B cell (primary cell): ENCODE results near the gene NPAS2. TPM values are rescaled to one million over a fixed set of nuclear protein-coding genes. Genes with fewer than 3 reads are reported as not detected.

Experiments used
- ATAC-seq: fragments of 200-7000 bp; cut with Tn5 transposase; one replicate; pipeline ENCODE4 v1.10.0; 2021; ENCODE audit warnings: low read depth, mild to moderate bottlenecking, moderate number of reproducible peaks, moderate library complexity
- CTCF ChIA-PET: fragments of 350-600 bp; sonication (Branson Sonifier 250); formaldehyde crosslinking; loops from one replicate; lab custom pipeline; 2021; ENCODE audit warnings: antibody characterized with exemption, inconsistent platforms; lab: Charles Lee
- POLR2A ChIA-PET: fragments of 350-600 bp; sonication (Branson Sonifier 250); formaldehyde crosslinking; loops from one replicate; lab custom pipeline; 2021; ENCODE audit warnings: antibody characterized with exemption; lab: Charles Lee
- DNase-seq: peaks from one replicate; pipeline ENCODE4 v3.0.0; 2013
- H2AFZ ChIP-seq: 2 replicates; pipeline ENCODE4 v1.6.1; 2012; ENCODE audit warnings: mild to moderate bottlenecking, low read depth, low read length; ENCODE audit not compliant: insufficient read depth, poor library complexity, severe bottlenecking
- H3K27ac ChIP-seq, 2 donors: 1 replicate in 1 of 2; 2 replicates in 1 of 2; pipeline ENCODE4 v1.5.1; 2012 to 2013; ENCODE audit warnings: low read length in 2 of 2, mild to moderate bottlenecking in 2 of 2, moderate library complexity in 1 of 2
- H3K27me3 ChIP-seq, 4 experiments: fragments of 200-600 bp in 1 of 4; sonication (generic) in 1 of 4; replicated peaks in 1 of 4; 1 replicate in 2 of 4; 2 replicates in 2 of 4; pipeline versions ENCODE4 v1.6.1 to v1.7.0; 2013 to 2016; ENCODE audit warnings: low read length in 3 of 4, mild to moderate bottlenecking in 2 of 4, mixed read lengths in 1 of 4, moderate library complexity in 1 of 4; ENCODE audit not compliant: insufficient read depth in 4 of 4, control insufficient read depth in 3 of 4; ENCODE audit errors: control extremely low read depth in 1 of 4
- H3K36me3 ChIP-seq, 2 experiments: replicated peaks in 1 of 2; 1 replicate in 1 of 2; 2 replicates in 1 of 2; pipeline versions ENCODE4 v1.6.1 to v1.7.1; 2013; ENCODE audit warnings: low read length in 1 of 2; ENCODE audit not compliant: insufficient read depth in 2 of 2, control insufficient read depth in 1 of 2; ENCODE audit errors: control extremely low read depth in 1 of 2, extremely low read depth in 1 of 2
- H3K4me1 ChIP-seq, 2 donors: fragments of 200-600 bp in 1 of 2; sonication (generic) in 1 of 2; 1 replicate in 1 of 2; 2 replicates in 1 of 2; pipeline versions ENCODE4 v1.5.1 to v1.6.1; 2013 to 2017; ENCODE audit warnings: low read length in 2 of 2; ENCODE audit not compliant: control insufficient read depth in 2 of 2, insufficient read depth in 2 of 2
- H3K4me2 ChIP-seq: replicated peaks from 2 replicates; pipeline ENCODE3; 2012; ENCODE audit warnings: mild to moderate bottlenecking, low read depth, low read length; ENCODE audit not compliant: poor library complexity, severe bottlenecking
- H3K4me3 ChIP-seq, 5 experiments: fragments of 200-600 bp in 1 of 5; sonication (generic) in 1 of 5; 1 replicate in 3 of 5; 2 replicates in 2 of 5; pipeline versions ENCODE4 v1.5.1 to v1.7.0; 2011 to 2016; ENCODE audit warnings: low read length in 4 of 5, mild to moderate bottlenecking in 4 of 5, low read depth in 2 of 5, control low read depth in 1 of 5, moderate library complexity in 1 of 5; ENCODE audit not compliant: insufficient read depth in 1 of 5; ENCODE audit errors: control extremely low read depth in 1 of 5, extremely low read depth in 1 of 5
- H3K79me2 ChIP-seq: fragments of 200-600 bp; sonication (generic); one replicate; pipeline ENCODE4 v1.6.0; 2016; ENCODE audit warnings: low read length; ENCODE audit not compliant: control insufficient read depth, insufficient read depth
- H3K9ac ChIP-seq: fragments of 200-600 bp; sonication (generic); 2 replicates; pipeline ENCODE4 v1.6.1; 2017; ENCODE audit warnings: mild to moderate bottlenecking, low read length, moderate library complexity
- H3K9me3 ChIP-seq, 3 donors: one replicate each; pipeline versions ENCODE4 v1.6.1 to v1.7.1; 2013; ENCODE audit warnings: low read length in 2 of 3; ENCODE audit not compliant: control insufficient read depth in 2 of 3, insufficient read depth in 1 of 3; ENCODE audit errors: control extremely low read depth in 1 of 3
- H4K20me1 ChIP-seq: 2 replicates; pipeline ENCODE4 v1.6.0; 2012; ENCODE audit warnings: mild to moderate bottlenecking, low read length; ENCODE audit not compliant: insufficient read depth, control insufficient read depth, poor library complexity, severe bottlenecking
- H3K27ac Mint-ChIP-seq: one replicate; pipeline ENCODE4 v1.8.0; 2021; ENCODE audit warnings: mixed read lengths
- H3K27me3 Mint-ChIP-seq: one replicate; pipeline ENCODE4 v1.8.0; 2021; ENCODE audit warnings: mixed read lengths
- H3K4me1 Mint-ChIP-seq: one replicate; pipeline ENCODE4 v1.8.0; 2021; ENCODE audit warnings: mixed read lengths
- H3K4me3 Mint-ChIP-seq: one replicate; pipeline ENCODE4 v1.8.0; 2021; ENCODE audit warnings: mixed read lengths
- H3K9me3 Mint-ChIP-seq: one replicate; pipeline ENCODE4 v1.8.0; 2022; ENCODE audit warnings: mixed read lengths; ENCODE audit not compliant: insufficient read depth
- CTCF ChIP-seq: fragments of 200-600 bp; IDR thresholded peaks from one replicate; pipeline ENCODE4 v1.8.0; 2022; ENCODE audit warnings: antibody characterized with exemption, mild to moderate bottlenecking
- EZH2 ChIP-seq: IDR thresholded peaks from 2 replicates; pipeline ENCODE4 v1.6.1; 2012; ENCODE audit warnings: borderline replicate concordance, low read depth, mild to moderate bottlenecking, moderate library complexity, low read length; ENCODE audit not compliant: insufficient read depth, poor library complexity, severe bottlenecking
- WGBS: methylation state at CpG from one replicate; pipeline ENCODE4 v1.1.5; 2013; ENCODE audit warnings: missing lambda C conversion rate; ENCODE audit not compliant: insufficient coverage; 5-methylcytosine and 5-hydroxymethylcytosine counted together
- intact Hi-C: fragments of 100-400 bp; cut with micrococcal nuclease; formaldehyde crosslinking; loops from one replicate; pipeline ENCODE4 v1.10.0; 2022
- polyA plus RNA-seq: library from polyadenylated mRNA; depleted of rRNA; stranded (reverse); fragments of >200 nt; gene quantifications from 2 replicates; pipeline ENCODE4 v1.2.3, GENCODE V29; 2012
- total RNA-seq, 2 donors: library from RNA; stranded (reverse); fragments of 120-200 nt in 1 of 2; gene quantifications; 1 replicate in 1 of 2; 2 replicates in 1 of 2; pipeline versions ENCODE4 v1.2.3 to v1.2.4, GENCODE V29; 2013 to 2022

The NPAS2 gene
- total and polyA plus RNA-seq, 2 donors (not counting 1 experiment from before 2014, with no cell fraction given): not detected

DNA sequence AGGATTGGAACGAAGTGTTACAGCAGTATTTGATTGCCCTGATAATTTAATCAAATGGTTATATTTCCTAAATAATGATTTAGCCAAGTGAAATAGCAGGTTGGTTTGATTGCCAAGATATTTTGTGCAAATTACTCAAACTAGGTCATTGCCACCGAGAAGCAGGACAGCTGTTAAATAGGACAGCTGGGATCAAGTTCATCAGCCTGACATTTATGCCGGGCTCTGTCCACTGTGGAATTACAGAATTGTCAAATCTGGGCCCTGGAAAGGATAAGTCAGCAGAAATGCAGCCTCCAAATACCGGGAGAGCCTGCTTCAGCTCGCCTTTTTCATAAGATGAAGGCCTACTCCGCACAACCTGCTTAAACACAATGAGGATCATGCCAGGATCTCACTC is 108.3 kb downstream of the NPAS2 start:
- H3K4me3 ChIP-seq: no peak overlapping the region
- ChIA-PET CTCF (no interaction called here), POLR2A (no interaction called here)
- H3K27me3 Mint-ChIP-seq: peaks cover 22% of the 10 kb centered on the region
- no peak overlapping the region for H3K9ac ChIP-seq
- no peaks in the 10 kb centered on the region for H3K4me1 Mint-ChIP-seq
- no peaks in the 10 kb centered on the region for H3K36me3 ChIP-seq
- H3K27ac Mint-ChIP-seq: no peak overlapping the region
- H3K4me1 ChIP-seq: no peaks in the 10 kb centered on the region
- intact Hi-C loops: no loop called here
- WGBS: 94% methylated on average over 2 of the region's 6 CpGs
- H3K4me2 ChIP-seq: no peak overlapping the region
- no peaks in the 10 kb centered on the region for H3K27me3 ChIP-seq
- no peaks in the 10 kb centered on the region for H3K9me3 Mint-ChIP-seq
- H3K79me2 ChIP-seq: no peaks in the 10 kb centered on the region
- no peaks in the 10 kb centered on the region for H3K9me3 ChIP-seq
- ATAC-seq (no peak), DNase-seq (no peak)
- H3K27ac ChIP-seq: no peak overlapping the region
- no peak overlapping the region for H3K4me3 Mint-ChIP-seq
- H4K20me1 ChIP-seq: no peaks in the 10 kb centered on the region
- TF ChIP-seq EZH2 (no peak), CTCF (no peak)
- H2AFZ ChIP-seq: no peak overlapping the region

- H3K9me3 Mint-ChIP-seq: no peaks in the 10 kb centered on the region
- no peak overlapping the region for H3K4me3 Mint-ChIP-seq
These were observed 109.2 kb downstream of the NPAS2 start for GRCh38 chr2:100929147-100929546.

More at GRCh38 chr2:100929147-100929546, 109.2 kb downstream of the NPAS2 start:
- Histone ChIP-seq H3K9ac (no peak overlapping the region), H3K27me3 (peaks cover 0 to 3% (median 0%) of the 10 kb centered on the region in 4 experiments), H3K4me3 (no peak overlapping the region), H3K9me3 (no peaks in the 10 kb centered on the region), H3K4me2 (no peak overlapping the region), H3K36me3 (no peaks in the 10 kb centered on the region), H3K4me1 (no peaks in the 10 kb centered on the region), H3K27ac (no peak overlapping the region), H4K20me1 (no peaks in the 10 kb centered on the region), H2AFZ (no peak overlapping the region), H3K79me2 (no peaks in the 10 kb centered on the region)
- 93% methylated on average over 2 of the region's 2 CpGs for WGBS
- ChIA-PET POLR2A (no interaction called here), CTCF (interaction anchor here (0.8 kb wide), 1 partner anchor 323 kb away, joined by 4 read pairs; no protein-coding TSS in a partner anchor)
- no peak for ATAC-seq
- intact Hi-C loops: no loop called here
- no peak overlapping the region for H3K27ac Mint-ChIP-seq
- peaks cover 27% of the 10 kb centered on the region for H3K27me3 Mint-ChIP-seq
- TF ChIP-seq CTCF: no peak
- TF ChIP-seq EZH2: no peak
- no peaks in the 10 kb centered on the region for H3K4me1 Mint-ChIP-seq
- DNase-seq: no peak
